Activated naive CD4-positive, alpha-beta T cell treated with anti-CD3 and anti-CD28 coated beads, Interleukin-2, amount 50 U/mL, for 24 hours (primary cell): ENCODE results near the gene SECISBP2.

Experiments
- H3K27ac Mint-ChIP-seq: one replicate; pipeline ENCODE4 v1.8.0; 2021; ENCODE audit warnings: mild to moderate bottlenecking, mixed read lengths
- H3K27me3 Mint-ChIP-seq: one replicate; pipeline ENCODE4 v1.8.0; 2021; ENCODE audit warnings: mixed read lengths
- H3K36me3 Mint-ChIP-seq: one replicate; pipeline ENCODE4 v1.8.0; 2021; ENCODE audit warnings: mixed read lengths
- H3K4me1 Mint-ChIP-seq: one replicate; pipeline ENCODE4 v1.8.0; 2021; ENCODE audit warnings: mixed read lengths
- H3K4me3 Mint-ChIP-seq: one replicate; pipeline ENCODE4 v1.8.0; 2021; ENCODE audit warnings: mild to moderate bottlenecking, mixed read lengths
- H3K9me3 Mint-ChIP-seq: one replicate; pipeline ENCODE4 v1.8.0; 2021; ENCODE audit warnings: mixed read lengths

The SECISBP2 gene

GRCh38 chr9:89352874-89353649, 34.8 kb downstream of the SECISBP2 start:
- peak overlapping the region; percentile 93 for H3K27ac Mint-ChIP-seq
- H3K4me1 Mint-ChIP-seq: peaks cover 36% of the 10 kb centered on the region
- no peak overlapping the region for H3K4me3 Mint-ChIP-seq
- peaks cover 14% of the 10 kb centered on the region for H3K36me3 Mint-ChIP-seq
- no peaks in the 10 kb centered on the region for H3K9me3 Mint-ChIP-seq
- H3K27me3 Mint-ChIP-seq: no peaks in the 10 kb centered on the region

GRCh38 chr9:89353989-89354388, 35.7 kb downstream of the SECISBP2 start:
- Mint-ChIP-seq H3K27me3 (no peaks in the 10 kb centered on the region), H3K9me3 (no peaks in the 10 kb centered on the region), H3K27ac (no peak overlapping the region), H3K4me1 (peaks cover 36% of the 10 kb centered on the region), H3K36me3 (peaks cover 14% of the 10 kb centered on the region), H3K4me3 (no peak overlapping the region)

- no peaks in the 10 kb centered on the region for H3K9me3 Mint-ChIP-seq
- no peak overlapping the region for H3K27ac Mint-ChIP-seq
- H3K4me1 Mint-ChIP-seq: peaks cover 36% of the 10 kb centered on the region
- peaks cover 13% of the 10 kb centered on the region for H3K36me3 Mint-ChIP-seq
- H3K27me3 Mint-ChIP-seq: no peaks in the 10 kb centered on the region
- no peak overlapping the region for H3K4me3 Mint-ChIP-seq
Measured at GRCh38 chr9:89354471-89354870, 36.2 kb downstream of the SECISBP2 start.

- Mint-ChIP-seq H3K4me1 (peaks cover 24% of the 10 kb centered on the region), H3K4me3 (no peak overlapping the region), H3K27me3 (no peaks in the 10 kb centered on the region), H3K27ac (no peak overlapping the region), H3K9me3 (no peaks in the 10 kb centered on the region), H3K36me3 (peaks cover 17% of the 10 kb centered on the region)
Measured at GRCh38 chr9:89356782-89357181, 38.5 kb downstream of the SECISBP2 start.

GRCh38 chr9:89357331-89358197, 39.3 kb downstream of the SECISBP2 start:
- Mint-ChIP-seq H3K4me1 (peaks cover 16% of the 10 kb centered on the region), H3K9me3 (no peaks in the 10 kb centered on the region), H3K4me3 (no peak overlapping the region), H3K27me3 (no peaks in the 10 kb centered on the region), H3K27ac (peak overlapping the region; percentile 91), H3K36me3 (peaks cover 15% of the 10 kb centered on the region)

- no peaks in the 10 kb centered on the region for H3K9me3 Mint-ChIP-seq
- peaks cover 12% of the 10 kb centered on the region for H3K4me1 Mint-ChIP-seq
- no peaks in the 10 kb centered on the region for H3K27me3 Mint-ChIP-seq
- H3K36me3 Mint-ChIP-seq: peaks cover 15% of the 10 kb centered on the region
- no peak overlapping the region for H3K4me3 Mint-ChIP-seq
- H3K27ac Mint-ChIP-seq: peak overlapping the region; percentile 60
Measured at GRCh38 chr9:89358376-89358916, 40.1 kb downstream of the SECISBP2 start.

GRCh38 chr9:89358985-89359384, 40.7 kb downstream of the SECISBP2 start:
- H3K9me3 Mint-ChIP-seq: no peaks in the 10 kb centered on the region
- H3K4me1 Mint-ChIP-seq: peaks cover 7% of the 10 kb centered on the region
- peaks cover 15% of the 10 kb centered on the region for H3K36me3 Mint-ChIP-seq
- no peaks in the 10 kb centered on the region for H3K27me3 Mint-ChIP-seq
- H3K27ac Mint-ChIP-seq: peak overlapping the region; percentile 60
- H3K4me3 Mint-ChIP-seq: no peak overlapping the region

- H3K27me3 Mint-ChIP-seq: no peaks in the 10 kb centered on the region
- no peaks in the 10 kb centered on the region for H3K9me3 Mint-ChIP-seq
- H3K27ac Mint-ChIP-seq: peak overlapping the region; percentile 80
Measured at GRCh38 chr9:89359751-89360261, 41.5 kb downstream of the SECISBP2 start.

GRCh38 chr9:89360465-89360864, 42.2 kb downstream of the SECISBP2 start:
- Mint-ChIP-seq H3K4me1 (peaks cover 5% of the 10 kb centered on the region), H3K36me3 (peaks cover 15% of the 10 kb centered on the region), H3K4me3 (no peak overlapping the region), H3K27me3 (no peaks in the 10 kb centered on the region), H3K9me3 (no peaks in the 10 kb centered on the region), H3K27ac (peak overlapping the region; percentile 35)

More at GRCh38 chr9:89359751-89360261, 41.5 kb downstream of the SECISBP2 start:
- peaks cover 15% of the 10 kb centered on the region for H3K36me3 Mint-ChIP-seq
- no peak overlapping the region for H3K4me3 Mint-ChIP-seq
- H3K4me1 Mint-ChIP-seq: peaks cover 5% of the 10 kb centered on the region

- Mint-ChIP-seq H3K27me3 (no peaks in the 10 kb centered on the region), H3K27ac (no peak overlapping the region), H3K9me3 (no peaks in the 10 kb centered on the region), H3K4me1 (peaks cover 5% of the 10 kb centered on the region), H3K4me3 (no peak overlapping the region), H3K36me3 (peaks cover 13% of the 10 kb centered on the region)
Measured at GRCh38 chr9:89361031-89361430, 42.7 kb downstream of the SECISBP2 start.

- H3K36me3 Mint-ChIP-seq: peaks cover 11% of the 10 kb centered on the region
- no peak overlapping the region for H3K4me3 Mint-ChIP-seq
- no peaks in the 10 kb centered on the region for H3K27me3 Mint-ChIP-seq
- H3K27ac Mint-ChIP-seq: peak overlapping the region; percentile 23
- no peaks in the 10 kb centered on the region for H3K9me3 Mint-ChIP-seq
- peaks cover 13% of the 10 kb centered on the region for H3K4me1 Mint-ChIP-seq
Measured at GRCh38 chr9:89361816-89362646, 43.7 kb downstream of the SECISBP2 start.

GRCh38 chr9:89362647-89363310, 44.5 kb downstream of the SECISBP2 start:
- Mint-ChIP-seq H3K27ac (no peak overlapping the region), H3K4me3 (no peak overlapping the region)

GRCh38 chr9:89363311-89363670, 45.0 kb downstream of the SECISBP2 start:
- Mint-ChIP-seq H3K4me3 (no peak overlapping the region), H3K9me3 (no peaks in the 10 kb centered on the region), H3K27ac (no peak overlapping the region), H3K36me3 (peaks cover 11% of the 10 kb centered on the region), H3K27me3 (no peaks in the 10 kb centered on the region), H3K4me1 (peaks cover 16% of the 10 kb centered on the region)

More at GRCh38 chr9:89362647-89363310, 44.5 kb downstream of the SECISBP2 start:
- peaks cover 14% of the 10 kb centered on the region for H3K4me1 Mint-ChIP-seq
- H3K27me3 Mint-ChIP-seq: no peaks in the 10 kb centered on the region
- no peaks in the 10 kb centered on the region for H3K9me3 Mint-ChIP-seq
- H3K36me3 Mint-ChIP-seq: peaks cover 11% of the 10 kb centered on the region

GRCh38 chr9:89363921-89364665, 45.8 kb downstream of the SECISBP2 start:
- no peaks in the 10 kb centered on the region for H3K27me3 Mint-ChIP-seq
- peaks cover 22% of the 10 kb centered on the region for H3K4me1 Mint-ChIP-seq
- no peak overlapping the region for H3K27ac Mint-ChIP-seq
- H3K4me3 Mint-ChIP-seq: no peak overlapping the region
- no peaks in the 10 kb centered on the region for H3K9me3 Mint-ChIP-seq
- H3K36me3 Mint-ChIP-seq: peaks cover 11% of the 10 kb centered on the region
